Kidney epithelial cell (primary cell): ENCODE measurements around the gene DMKN. TPM values are rescaled to one million over a fixed set of nuclear protein-coding genes. Genes with fewer than 3 reads are reported as not detected.

Experiments used
- DNase-seq: peaks from one replicate; pipeline ENCODE4 v3.0.0-alpha.2; 2010; ENCODE audit warnings: low read depth
- H3K27me3 ChIP-seq: 2 replicates; pipeline ENCODE4 v1.6.0; 2011; ENCODE audit warnings: low read length; ENCODE audit not compliant: control insufficient read depth, insufficient read depth
- H3K36me3 ChIP-seq: 2 replicates; pipeline ENCODE4 v1.5.1; 2011; ENCODE audit warnings: low read length; ENCODE audit not compliant: control insufficient read depth, insufficient read depth
- H3K4me3 ChIP-seq: 2 replicates; pipeline ENCODE4 v1.5.1; 2011; ENCODE audit warnings: low read depth, mild to moderate bottlenecking, control low read depth, low read length
- CTCF ChIP-seq: IDR thresholded peaks from 2 replicates; pipeline ENCODE4 v1.5.1; 2011; ENCODE audit warnings: mild to moderate bottlenecking, moderate library complexity, low read length, control low read depth, inconsistent platforms; ENCODE audit not compliant: insufficient read depth, poor library complexity, severe bottlenecking
- total RNA-seq: library from RNA; depleted of rRNA; stranded (reverse); fragments of >200 nt; gene quantifications from 2 replicates; pipeline ENCODE4 v1.2.3, GENCODE V29; 2015

Gene DMKN
- total RNA-seq, 1 donor from 2014 or later, result 266 TPM

GRCh38 chr19:35540356-35540927 is 27.0 kb upstream of the DMKN start:
- Histone ChIP-seq H3K36me3 (no peaks in the 10 kb centered on the region), H3K4me3 (no peak overlapping the region), H3K27me3 (no peaks in the 10 kb centered on the region)
- no peak for TF ChIP-seq CTCF
- no peak for DNase-seq

- H3K4me3 ChIP-seq, result no peak overlapping the region
- H3K36me3 ChIP-seq, result no peaks in the 10 kb centered on the region
- TF ChIP-seq CTCF, result no peak
- no peak for DNase-seq
- H3K27me3 ChIP-seq, result no peaks in the 10 kb centered on the region
Observed at GRCh38 chr19:35539850-35540249, 26.4 kb upstream of the DMKN start.

GRCh38 chr19:35539314-35539713 is 25.9 kb upstream of the DMKN start:
- peaks cover 3% of the 10 kb centered on the region for H3K27me3 ChIP-seq
- DNase-seq, result no peak
- H3K36me3 ChIP-seq, result no peaks in the 10 kb centered on the region
- TF ChIP-seq CTCF, result no peak
- no peak overlapping the region for H3K4me3 ChIP-seq

GRCh38 chr19:35534803-35535480 is 21.5 kb upstream of the DMKN start:
- no peak for DNase-seq
- no peaks in the 10 kb centered on the region for H3K36me3 ChIP-seq
- peaks cover 25% of the 10 kb centered on the region for H3K27me3 ChIP-seq
- H3K4me3 ChIP-seq, result no peak overlapping the region
- no peak for TF ChIP-seq CTCF

- no peak for DNase-seq
Observed at GRCh38 chr19:35533822-35534392, 20.5 kb upstream of the DMKN start.

More at GRCh38 chr19:35533822-35534392, 20.5 kb upstream of the DMKN start:
- Histone ChIP-seq H3K27me3 (peaks cover 28% of the 10 kb centered on the region), H3K36me3 (no peaks in the 10 kb centered on the region), H3K4me3 (no peak overlapping the region)
- TF ChIP-seq CTCF, result no peak
